ENCODE measurements around the gene CDK6.

DNA sequence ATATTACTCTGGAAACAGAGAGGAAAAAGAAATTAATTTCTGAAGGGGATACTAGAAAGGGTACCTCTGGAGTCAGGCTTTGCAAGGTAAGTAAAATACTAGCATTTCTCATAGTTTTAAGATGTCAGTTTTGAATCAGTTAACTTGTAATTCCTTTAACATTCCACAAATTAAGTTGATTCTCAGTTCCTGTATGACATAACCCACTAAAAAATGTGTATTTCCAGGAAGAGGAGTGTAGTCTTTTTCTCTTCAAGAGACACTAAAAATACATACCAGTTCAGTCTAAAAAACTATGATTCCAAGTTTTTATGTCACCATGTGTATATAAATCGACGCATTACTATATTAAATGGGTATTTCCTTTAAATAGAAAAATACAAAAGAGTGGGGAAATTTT lies 113.2 kb downstream of the CDK6 start:
- TF ChIP-seq, protein P1, sequence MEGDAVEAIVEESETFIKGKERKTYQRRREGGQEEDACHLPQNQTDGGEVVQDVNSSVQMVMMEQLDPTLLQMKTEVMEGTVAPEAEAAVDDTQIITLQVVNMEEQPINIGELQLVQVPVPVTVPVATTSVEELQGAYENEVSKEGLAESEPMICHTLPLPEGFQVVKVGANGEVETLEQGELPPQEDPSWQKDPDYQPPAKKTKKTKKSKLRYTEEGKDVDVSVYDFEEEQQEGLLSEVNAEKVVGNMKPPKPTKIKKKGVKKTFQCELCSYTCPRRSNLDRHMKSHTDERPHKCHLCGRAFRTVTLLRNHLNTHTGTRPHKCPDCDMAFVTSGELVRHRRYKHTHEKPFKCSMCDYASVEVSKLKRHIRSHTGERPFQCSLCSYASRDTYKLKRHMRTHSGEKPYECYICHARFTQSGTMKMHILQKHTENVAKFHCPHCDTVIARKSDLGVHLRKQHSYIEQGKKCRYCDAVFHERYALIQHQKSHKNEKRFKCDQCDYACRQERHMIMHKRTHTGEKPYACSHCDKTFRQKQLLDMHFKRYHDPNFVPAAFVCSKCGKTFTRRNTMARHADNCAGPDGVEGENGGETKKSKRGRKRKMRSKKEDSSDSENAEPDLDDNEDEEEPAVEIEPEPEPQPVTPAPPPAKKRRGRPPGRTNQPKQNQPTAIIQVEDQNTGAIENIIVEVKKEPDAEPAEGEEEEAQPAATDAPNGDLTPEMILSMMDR (conservative IDR thresholded peaks at IDR 0.05; ENCODE audit: low read depth in 2 of 2) = no peak
- TF ChIP-seq, protein P2, sequence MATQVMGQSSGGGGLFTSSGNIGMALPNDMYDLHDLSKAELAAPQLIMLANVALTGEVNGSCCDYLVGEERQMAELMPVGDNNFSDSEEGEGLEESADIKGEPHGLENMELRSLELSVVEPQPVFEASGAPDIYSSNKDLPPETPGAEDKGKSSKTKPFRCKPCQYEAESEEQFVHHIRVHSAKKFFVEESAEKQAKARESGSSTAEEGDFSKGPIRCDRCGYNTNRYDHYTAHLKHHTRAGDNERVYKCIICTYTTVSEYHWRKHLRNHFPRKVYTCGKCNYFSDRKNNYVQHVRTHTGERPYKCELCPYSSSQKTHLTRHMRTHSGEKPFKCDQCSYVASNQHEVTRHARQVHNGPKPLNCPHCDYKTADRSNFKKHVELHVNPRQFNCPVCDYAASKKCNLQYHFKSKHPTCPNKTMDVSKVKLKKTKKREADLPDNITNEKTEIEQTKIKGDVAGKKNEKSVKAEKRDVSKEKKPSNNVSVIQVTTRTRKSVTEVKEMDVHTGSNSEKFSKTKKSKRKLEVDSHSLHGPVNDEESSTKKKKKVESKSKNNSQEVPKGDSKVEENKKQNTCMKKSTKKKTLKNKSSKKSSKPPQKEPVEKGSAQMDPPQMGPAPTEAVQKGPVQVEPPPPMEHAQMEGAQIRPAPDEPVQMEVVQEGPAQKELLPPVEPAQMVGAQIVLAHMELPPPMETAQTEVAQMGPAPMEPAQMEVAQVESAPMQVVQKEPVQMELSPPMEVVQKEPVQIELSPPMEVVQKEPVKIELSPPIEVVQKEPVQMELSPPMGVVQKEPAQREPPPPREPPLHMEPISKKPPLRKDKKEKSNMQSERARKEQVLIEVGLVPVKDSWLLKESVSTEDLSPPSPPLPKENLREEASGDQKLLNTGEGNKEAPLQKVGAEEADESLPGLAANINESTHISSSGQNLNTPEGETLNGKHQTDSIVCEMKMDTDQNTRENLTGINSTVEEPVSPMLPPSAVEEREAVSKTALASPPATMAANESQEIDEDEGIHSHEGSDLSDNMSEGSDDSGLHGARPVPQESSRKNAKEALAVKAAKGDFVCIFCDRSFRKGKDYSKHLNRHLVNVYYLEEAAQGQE (IDR thresholded peaks at IDR 0.05; ENCODE audit: unreplicated experiment) = no peak
- no peak for TF ChIP-seq POLR2AphosphoS5 (IDR thresholded peaks at IDR 0.05; ENCODE audit: low read depth)
